Embryonic facial prominence (tissue), 1 donor: ENCODE data around the gene TMEM19.

Experiments
- DNase-seq: peaks from one replicate; pipeline ENCODE4 v3.0.0-alpha.2; 2016; ENCODE audit errors: extremely low spot score

The TMEM19 gene

GRCh38 chr12:71718611-71719010 is 32.7 kb downstream of the TMEM19 start:
- DNase-seq, result no peak

GRCh38 chr12:71719647-71720370 is 33.9 kb downstream of the TMEM19 start:
- no peak for DNase-seq

- DNase-seq, result no peak
Measured at GRCh38 chr12:71721783-71722505, 36.1 kb downstream of the TMEM19 start.

GRCh38 chr12:71725011-71725410 is 39.1 kb downstream of the TMEM19 start:
- DNase-seq, result no peak

- DNase-seq, result no peak
Measured at GRCh38 chr12:71726548-71726947, 40.7 kb downstream of the TMEM19 start.

- no peak for DNase-seq
Measured at GRCh38 chr12:71727958-71728357, 42.1 kb downstream of the TMEM19 start.

- no peak for DNase-seq
Measured at GRCh38 chr12:71730936-71731335, 45.1 kb downstream of the TMEM19 start.

- DNase-seq, result no peak
Measured at GRCh38 chr12:71731439-71732356, 45.8 kb downstream of the TMEM19 start.

GRCh38 chr12:71732357-71732712 is 46.5 kb downstream of the TMEM19 start:
- DNase-seq, result no peak

- DNase-seq, result no peak
Measured at GRCh38 chr12:71737197-71737596, 51.3 kb downstream of the TMEM19 start.

- no peak for DNase-seq
Measured at GRCh38 chr12:71742998-71743397, 57.1 kb downstream of the TMEM19 start.

GRCh38 chr12:71744522-71745300 is 58.8 kb downstream of the TMEM19 start:
- DNase-seq, result no peak

- DNase-seq, result no peak
Measured at GRCh38 chr12:71746974-71747611, 61.2 kb downstream of the TMEM19 start.

GRCh38 chr12:71748081-71748850 is 62.4 kb downstream of the TMEM19 start:
- DNase-seq, result no peak

- no peak for DNase-seq
Measured at GRCh38 chr12:71749666-71750065, 63.8 kb downstream of the TMEM19 start.

GRCh38 chr12:71752891-71753290 is 67.0 kb downstream of the TMEM19 start:
- no peak for DNase-seq
